Measurements from ENCODE around the gene MAD2L1BP.
A peak's percentile ranks its signal among the peaks of the same experiment; 100 is the strongest.

The MAD2L1BP gene

DNA sequence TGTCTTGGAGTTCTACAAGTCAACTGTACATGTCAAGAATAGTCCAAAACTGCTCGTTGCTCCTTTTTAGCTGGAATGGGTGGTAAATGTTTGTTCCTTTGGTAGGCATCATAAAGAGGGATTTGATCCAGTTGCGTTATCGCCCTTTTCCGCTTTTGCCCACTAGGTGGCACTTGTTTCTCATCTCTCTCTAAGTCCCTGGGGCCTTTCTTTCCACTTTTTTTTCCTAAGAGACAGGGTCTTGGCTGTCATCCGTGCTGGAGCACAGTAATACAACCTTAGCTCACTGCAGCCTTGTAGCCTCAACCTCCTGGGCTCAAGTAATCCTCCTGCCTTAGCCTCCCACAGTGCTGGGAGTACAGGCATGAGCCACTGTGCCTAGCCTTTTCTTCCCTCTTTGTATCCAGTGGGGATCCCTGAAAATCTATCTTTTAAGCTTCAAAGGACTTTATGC is 27.3 kb upstream of the MAD2L1BP start:
- peak; percentile 85 for TF ChIP-seq CTCF (IDR thresholded peaks at IDR 0.05; ENCODE audit: low read depth, low read length)
- in situ Hi-C loops (cut with HindIII; ENCODE audit: low sequenced_read_pairs) = no loop called here
- DNase-seq (ENCODE audit: low read depth, low spot score) = peak; percentile 84
- no peak overlapping the region for H3K4me3 ChIP-seq (ENCODE audit: low read depth, low read length)

- in situ Hi-C loops (cut with HindIII; ENCODE audit: low sequenced_read_pairs) = no loop called here
- no peak for DNase-seq (ENCODE audit: low read depth, low spot score)
- no peak overlapping the region for H3K4me3 ChIP-seq (ENCODE audit: low read depth, low read length)
- TF ChIP-seq CTCF (IDR thresholded peaks at IDR 0.05; ENCODE audit: low read depth, low read length) = no peak
Observed at GRCh38 chr6:43608807-43609206, 26.8 kb upstream of the MAD2L1BP start.

DNA sequence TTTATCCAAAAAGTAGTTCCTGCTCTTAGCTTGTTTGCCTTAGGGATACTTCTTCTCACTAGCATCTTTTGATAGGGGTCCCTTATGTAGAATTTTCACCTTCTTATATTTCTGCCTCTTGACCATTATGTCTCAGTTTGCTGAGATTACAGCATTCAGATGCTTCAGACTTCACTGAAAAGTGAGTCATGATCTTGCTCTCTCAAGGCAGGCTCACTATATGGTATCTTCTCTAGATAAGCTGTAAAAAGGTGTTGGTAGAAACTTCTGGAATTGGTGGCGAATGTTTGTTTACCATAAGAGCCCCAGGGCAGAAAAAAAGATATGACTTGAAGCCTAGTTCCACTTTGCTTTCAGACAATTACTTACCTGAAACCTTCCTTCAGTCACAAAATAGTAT is 26.2 kb upstream of the MAD2L1BP start:
- in situ Hi-C loops (cut with HindIII; ENCODE audit: low sequenced_read_pairs) = no loop called here
- DNase-seq (ENCODE audit: low read depth, low spot score) = no peak
- no peak for TF ChIP-seq CTCF (IDR thresholded peaks at IDR 0.05; ENCODE audit: low read depth, low read length)
- no peak overlapping the region for H3K4me3 ChIP-seq (ENCODE audit: low read depth, low read length)

DNA sequence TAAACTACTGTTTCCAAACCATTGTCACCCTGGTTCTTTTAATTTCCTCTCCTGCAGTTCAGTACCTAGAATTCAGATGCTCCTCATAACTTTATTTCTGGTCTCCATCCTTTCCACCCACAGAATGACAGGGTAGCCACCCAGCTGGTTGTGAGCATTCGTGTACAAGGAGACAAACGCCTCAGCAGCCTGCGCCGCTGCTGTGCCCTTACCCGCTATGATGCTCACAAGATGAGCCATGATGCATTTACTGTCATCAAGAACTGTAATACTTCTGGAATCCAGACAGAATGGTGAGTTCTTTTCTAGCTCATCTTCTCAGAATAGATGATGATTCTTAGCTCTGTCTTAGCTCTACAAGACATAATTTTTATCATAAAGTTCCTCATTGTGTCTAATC is 25.2 kb upstream of the MAD2L1BP start:
- TF ChIP-seq CTCF (IDR thresholded peaks at IDR 0.05; ENCODE audit: low read depth, low read length) = no peak
- DNase-seq (ENCODE audit: low read depth, low spot score) = no peak
- in situ Hi-C loops (cut with HindIII; ENCODE audit: low sequenced_read_pairs) = no loop called here
- H3K4me3 ChIP-seq (ENCODE audit: low read depth, low read length) = no peak overlapping the region

GRCh38 chr6:43613721-43614395 is 21.8 kb upstream of the MAD2L1BP start:
- in situ Hi-C loops (cut with HindIII; ENCODE audit: low sequenced_read_pairs) = no loop called here
- no peak for TF ChIP-seq CTCF (IDR thresholded peaks at IDR 0.05; ENCODE audit: low read depth, low read length)
- DNase-seq (ENCODE audit: low read depth, low spot score) = no peak
- H3K4me3 ChIP-seq (ENCODE audit: low read depth, low read length) = no peak overlapping the region

DNA sequence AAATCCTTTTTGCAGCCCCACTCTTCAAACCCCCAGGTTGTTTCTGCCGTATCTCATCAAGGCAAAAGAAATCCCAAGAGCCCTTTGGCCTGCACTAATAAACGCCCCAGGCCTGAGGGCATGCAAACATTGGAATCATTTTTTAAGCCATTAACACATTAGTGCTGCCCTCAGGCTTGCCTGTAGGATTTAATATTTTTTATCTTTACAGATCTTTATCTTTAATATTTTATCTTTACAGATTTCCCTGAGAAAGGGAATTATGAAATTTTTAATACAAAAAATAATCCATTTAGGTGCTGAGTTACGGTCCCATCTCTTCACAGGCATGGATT is 21.3 kb upstream of the MAD2L1BP start:
- in situ Hi-C loops (cut with HindIII; ENCODE audit: low sequenced_read_pairs) = no loop called here
- DNase-seq (ENCODE audit: low read depth, low spot score) = no peak
- no peak overlapping the region for H3K4me3 ChIP-seq (ENCODE audit: low read depth, low read length)
- TF ChIP-seq CTCF (IDR thresholded peaks at IDR 0.05; ENCODE audit: low read depth, low read length) = no peak
